Stimulated activated CD4-positive, alpha-beta T cell treated with anti-CD3 and anti-CD28 coated beads, Interleukin-15, amount 100 ng/mL, for 48 hours (primary cell): Measurements from ENCODE around the gene ATP2A3.

ENCODE experiments used
- DNase-seq, 2 donors: peaks; one replicate each; pipeline ENCODE4 v3.0.0-alpha.2; 2020; ENCODE audit warnings: low read depth in 2 of 2

ATP2A3 gene

DNA sequence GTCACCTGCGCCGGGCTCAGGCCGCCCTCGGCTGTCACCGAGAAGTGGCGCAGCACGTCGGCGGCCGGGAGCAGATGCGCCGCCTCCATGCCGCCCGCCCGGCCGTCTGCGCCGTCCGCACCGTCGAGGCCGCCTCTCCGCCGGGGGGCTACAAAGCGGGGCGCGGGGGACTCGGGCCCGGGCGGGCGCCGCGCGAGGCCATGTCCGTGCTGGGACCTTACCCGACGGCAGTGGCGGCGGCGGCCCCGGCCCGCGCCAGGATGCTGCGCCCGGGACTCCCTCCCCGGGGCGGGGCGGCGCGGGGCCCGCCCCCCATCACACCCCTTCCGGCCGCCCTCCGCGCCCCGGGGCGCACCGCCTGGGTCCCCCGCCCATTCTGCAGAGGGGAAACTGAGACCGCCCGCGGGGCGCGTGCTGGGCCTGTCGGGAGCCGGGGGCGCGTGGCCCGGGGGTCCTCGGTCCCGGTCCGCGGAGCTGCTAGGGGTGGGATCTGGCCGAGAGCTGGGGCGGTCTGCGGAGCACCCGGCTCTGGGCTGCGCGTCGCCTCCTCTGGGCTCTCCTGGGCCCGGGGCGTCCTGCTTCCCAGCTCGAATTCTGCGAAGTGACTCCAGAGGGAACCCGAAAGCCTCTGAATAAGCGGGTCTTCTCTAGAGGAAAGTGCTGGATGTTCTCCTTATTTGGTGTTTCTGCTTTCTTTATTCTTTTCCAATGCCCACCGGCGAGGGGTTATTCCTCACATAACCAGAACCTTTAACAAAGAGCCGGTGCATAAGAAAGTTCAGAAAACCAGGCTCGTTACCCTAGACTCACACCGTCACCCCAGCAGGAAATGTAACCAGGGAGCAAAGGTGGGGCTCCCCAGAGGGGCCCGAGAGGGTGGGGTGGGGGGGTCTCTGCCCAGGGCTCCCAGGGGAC lies at the start of gene ATP2A3:
ATP2A3 (minus strand) TSS at position 235 of the 915 bp plus-strand sequence; CDS start at position 89, 146 bp downstream.
- peak; percentile 23 to 74 for DNase-seq

DNA sequence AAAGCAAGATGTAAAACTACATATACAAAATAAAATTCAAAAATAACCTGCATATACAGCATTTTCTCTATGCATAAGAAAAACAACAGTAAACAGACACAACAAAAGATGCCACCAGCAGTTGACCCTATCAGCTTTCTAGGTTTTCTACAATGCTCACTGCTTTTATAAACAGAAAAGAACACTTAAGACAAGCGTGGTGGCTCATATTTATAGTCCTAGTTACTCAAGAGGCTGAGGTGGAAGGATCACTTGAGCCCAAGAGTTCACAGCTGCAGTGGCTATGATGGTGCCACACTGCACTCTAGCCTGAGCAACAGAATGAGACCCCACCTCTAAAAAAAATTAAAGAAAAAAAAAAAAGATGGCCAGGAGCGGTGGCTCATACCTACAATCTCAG lies 46.5 kb upstream of the ATP2A3 start:
- DNase-seq: no peak

GRCh38 chr17:4009186-4009785 lies 45.0 kb upstream of the ATP2A3 start:
- no peak for DNase-seq

- no peak for DNase-seq
Observed at GRCh38 chr17:4008441-4009185, 44.4 kb upstream of the ATP2A3 start.

DNA sequence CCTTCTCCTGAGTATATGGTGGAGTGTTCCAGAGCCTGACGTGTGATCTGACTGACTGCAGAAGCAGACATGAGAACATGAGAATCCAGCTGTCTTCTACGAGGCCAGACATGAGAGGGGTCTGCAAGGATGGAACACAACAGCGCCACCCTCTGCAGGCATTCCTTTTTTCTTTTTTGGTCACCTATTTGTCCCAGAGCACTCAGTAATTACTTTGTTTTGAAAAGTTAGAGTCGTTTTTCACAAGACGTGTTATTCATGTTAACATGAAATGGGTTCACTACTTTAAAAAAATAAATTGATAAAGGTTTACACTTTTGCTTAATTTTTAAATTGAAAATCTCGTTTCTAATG lies 43.8 kb upstream of the ATP2A3 start:
- DNase-seq: no peak

GRCh38 chr17:4007346-4008081 lies 43.3 kb upstream of the ATP2A3 start:
- no peak for DNase-seq

GRCh38 chr17:4006745-4007211 lies 42.5 kb upstream of the ATP2A3 start:
- DNase-seq: no peak

DNA sequence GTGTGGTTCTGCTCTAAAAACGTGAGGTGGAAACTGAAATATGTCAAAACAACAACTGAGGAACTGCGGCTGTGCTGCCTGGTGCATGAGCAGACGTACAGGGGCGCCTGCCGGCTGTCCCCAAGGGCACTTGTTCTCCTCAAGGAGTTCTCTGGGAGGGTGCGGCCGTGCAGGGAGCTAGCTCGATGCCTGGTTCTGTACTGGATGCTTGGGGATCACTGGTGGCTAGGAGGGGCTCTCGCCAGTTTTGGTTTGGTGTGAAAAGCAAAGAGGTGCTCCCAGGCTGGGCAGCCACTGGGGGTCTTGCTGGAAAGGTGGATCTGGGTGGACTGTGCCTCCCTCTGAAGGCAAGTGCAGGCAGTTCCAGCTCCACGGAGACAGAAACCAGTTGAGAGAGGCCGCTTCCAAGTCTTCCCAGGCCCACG lies 41.9 kb upstream of the ATP2A3 start:
- no peak for DNase-seq

DNA sequence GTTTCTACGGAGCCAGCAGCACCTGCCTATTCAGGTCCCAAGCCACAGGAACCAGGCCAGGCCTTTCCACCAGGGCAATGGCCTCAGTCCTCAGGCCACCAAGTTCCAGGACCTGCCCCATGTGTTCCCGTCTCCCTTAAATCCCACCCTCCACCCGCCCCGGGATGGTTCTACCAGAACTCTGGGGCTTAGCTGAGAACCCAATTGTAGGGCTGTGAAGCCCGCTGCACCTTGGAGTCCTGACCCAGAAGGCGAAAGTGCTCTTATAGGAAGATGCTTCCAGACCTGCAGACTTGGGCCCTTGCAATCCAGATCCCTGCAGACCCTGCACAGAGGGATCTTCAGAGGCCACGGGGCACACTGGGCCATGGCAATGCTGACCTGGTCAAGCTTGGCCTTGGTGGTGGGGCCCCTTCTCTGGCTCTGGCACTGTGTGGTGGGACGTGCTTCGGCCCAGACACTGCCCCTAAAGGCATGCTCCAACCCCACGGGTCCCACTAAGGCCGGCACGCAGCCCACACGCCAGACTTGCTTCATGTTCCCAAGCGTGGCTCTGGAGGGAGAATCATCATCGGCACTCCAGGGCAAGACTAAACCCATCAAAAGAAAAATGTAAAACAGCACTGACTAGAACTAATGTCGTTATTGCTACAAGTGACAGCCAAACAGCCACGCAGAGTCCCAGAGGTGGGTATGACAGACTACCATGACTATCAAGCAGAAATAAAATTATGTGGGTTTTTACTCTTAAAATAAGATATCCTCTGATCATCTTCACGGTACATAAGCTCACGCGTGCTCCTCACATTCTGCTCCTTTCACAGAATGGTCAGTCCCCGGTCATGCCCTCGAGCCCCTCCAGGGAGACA lies 41.3 kb upstream of the ATP2A3 start:
- no peak for DNase-seq

DNA sequence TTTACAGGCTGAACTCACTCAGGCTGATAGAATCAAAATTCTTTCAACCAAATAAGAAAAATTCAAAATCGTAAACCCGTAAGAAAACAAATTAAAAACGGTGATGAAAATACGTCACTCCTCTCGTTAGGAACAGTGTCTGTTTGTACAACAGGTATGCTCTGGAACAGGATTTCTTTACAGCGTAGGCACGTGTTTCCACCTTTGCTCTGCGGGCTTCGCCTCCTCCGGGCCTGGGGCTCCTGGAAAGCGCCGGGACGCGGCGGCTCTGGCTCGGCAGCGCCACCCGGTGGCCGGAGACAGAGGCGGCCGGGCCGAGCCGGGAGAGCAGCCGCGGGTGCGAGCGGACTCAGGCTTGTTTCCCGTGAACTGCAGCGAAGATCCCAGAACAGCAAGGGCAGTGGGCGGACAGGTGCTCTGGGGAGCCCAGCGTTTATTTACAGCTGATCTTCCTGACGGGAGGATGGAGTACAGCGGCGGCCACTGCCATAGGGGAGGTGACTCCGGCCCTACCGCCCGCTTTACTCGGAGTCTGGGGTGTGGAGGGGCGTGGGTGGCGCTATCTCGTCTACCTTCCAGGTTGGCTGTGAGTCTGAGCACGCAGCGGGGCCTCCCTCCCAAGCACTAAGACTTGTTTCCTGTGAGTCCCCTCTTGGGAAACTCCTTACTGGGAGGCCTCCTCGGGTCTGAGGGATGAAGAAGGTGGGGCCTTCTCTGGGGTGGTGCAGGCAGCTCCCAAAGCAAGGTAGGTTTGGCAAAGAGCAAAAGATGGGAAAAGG lies 40.5 kb upstream of the ATP2A3 start:
- peak; percentile 41 to 49 for DNase-seq

- DNase-seq: no peak
Observed at GRCh38 chr17:4003501-4004421, 39.5 kb upstream of the ATP2A3 start.

DNA sequence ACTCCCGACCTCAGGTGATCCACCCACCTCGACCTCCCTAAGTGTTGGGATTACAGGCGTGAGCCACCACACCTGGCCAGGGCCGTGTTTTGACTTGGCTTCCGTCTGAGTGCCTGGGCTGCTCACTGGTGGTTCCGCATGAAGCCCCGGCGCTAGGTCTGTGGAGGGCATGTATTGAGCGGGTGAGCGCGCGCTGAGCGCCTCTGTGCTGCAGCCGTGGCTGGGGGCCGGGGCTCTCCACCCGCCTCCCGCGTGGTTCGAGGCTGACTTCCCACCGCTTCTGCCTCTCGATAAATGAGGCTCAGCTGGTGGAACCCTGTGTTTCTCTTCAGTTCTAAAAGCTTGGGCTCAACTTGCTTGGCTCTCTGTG lies 38.9 kb upstream of the ATP2A3 start:
- DNase-seq: no peak

- no peak for DNase-seq
Observed at GRCh38 chr17:4001048-4001590, 36.9 kb upstream of the ATP2A3 start.

- no peak for DNase-seq
Observed at GRCh38 chr17:3998436-3998835, 34.2 kb upstream of the ATP2A3 start.

- no peak for DNase-seq
Observed at GRCh38 chr17:3995067-3995466, 30.8 kb upstream of the ATP2A3 start.

GRCh38 chr17:3994221-3994576 lies 30.0 kb upstream of the ATP2A3 start:
- DNase-seq: no peak

DNA sequence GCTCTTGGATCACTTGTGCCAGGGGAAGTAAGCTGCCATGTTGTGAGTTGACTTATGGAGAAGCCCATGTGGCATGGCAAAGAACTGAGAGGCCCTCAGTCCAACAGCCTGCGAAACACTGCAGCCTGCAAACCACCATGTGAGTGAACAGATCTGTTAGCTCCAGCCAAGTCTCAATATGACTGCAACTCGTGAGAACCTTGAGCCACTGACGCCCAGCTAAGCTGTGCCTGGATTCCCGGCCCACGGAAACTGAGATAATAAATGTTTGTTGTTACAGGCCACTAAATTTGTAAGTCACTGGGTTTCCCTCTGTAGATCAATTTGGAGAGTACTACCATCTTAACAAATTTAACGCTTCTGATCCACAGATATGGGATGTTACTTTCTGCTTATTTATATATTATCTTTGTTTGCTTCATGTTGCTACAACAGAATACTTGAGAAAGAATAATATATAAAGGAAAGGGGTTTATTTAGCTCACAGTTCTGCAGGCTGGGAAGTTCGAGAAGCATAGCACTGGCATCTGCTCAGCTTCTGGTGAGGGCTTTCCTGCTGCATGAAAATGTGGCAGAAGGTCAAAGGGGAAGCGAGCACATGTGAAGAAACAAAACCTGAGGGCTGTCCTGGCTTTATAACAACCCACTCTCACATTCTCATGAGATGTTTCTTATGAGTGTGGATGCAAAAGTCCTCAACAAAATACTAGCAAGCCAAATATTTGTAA lies 29.4 kb upstream of the ATP2A3 start:
- no peak for DNase-seq

DNA sequence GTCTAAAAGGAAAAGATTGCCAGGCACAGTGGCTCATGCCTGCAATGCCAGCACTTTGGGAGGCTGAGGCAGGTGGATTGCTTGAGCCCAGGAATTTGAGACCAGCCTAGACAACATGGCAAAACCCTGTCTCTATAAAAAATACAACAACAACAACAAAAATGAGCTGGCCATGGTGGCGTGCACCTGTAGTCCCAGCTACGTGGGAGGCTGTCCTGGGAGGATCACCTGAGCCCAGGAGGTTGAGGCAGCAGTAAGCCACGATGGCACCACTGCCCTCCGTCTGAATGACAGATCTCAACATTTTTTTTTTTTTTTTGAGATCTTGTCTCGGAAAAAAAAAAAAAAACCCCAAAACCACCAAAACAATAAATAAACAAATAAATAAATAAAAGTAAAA lies 28.1 kb upstream of the ATP2A3 start:
- no peak for DNase-seq
